GM12872 (cell line): ENCODE measurements around the gene CCNG2.

Experiments
- CTCF ChIP-seq: IDR thresholded peaks from 3 replicates; pipeline ENCODE4 v1.5.1; 2011; ENCODE audit warnings: low read depth, mild to moderate bottlenecking, low read length, moderate library complexity; ENCODE audit not compliant: insufficient read depth

CCNG2 gene

DNA sequence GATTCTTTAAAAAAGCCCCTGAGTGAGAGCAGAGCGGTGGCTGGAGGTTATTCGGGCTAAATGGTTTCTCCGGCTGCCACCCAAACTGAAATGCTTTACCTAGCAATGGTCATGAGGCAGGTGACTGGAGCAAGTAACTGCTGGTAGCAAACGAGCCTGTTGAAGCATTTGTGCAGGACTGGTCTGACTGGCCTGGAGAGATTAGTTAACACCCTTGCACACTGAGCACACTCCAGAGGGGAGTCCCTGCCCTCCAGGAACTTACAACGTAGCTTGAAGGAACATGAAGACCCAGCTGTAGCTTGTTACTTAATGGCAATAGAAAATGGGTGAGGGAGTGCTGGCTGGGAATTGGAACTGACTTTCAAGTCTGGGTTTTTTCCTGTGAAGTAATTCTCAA is 40.4 kb downstream of the CCNG2 start:
- TF ChIP-seq CTCF = no peak

GRCh38 chr4:77197831-77198230 is 40.8 kb downstream of the CCNG2 start:
- no peak for TF ChIP-seq CTCF

DNA sequence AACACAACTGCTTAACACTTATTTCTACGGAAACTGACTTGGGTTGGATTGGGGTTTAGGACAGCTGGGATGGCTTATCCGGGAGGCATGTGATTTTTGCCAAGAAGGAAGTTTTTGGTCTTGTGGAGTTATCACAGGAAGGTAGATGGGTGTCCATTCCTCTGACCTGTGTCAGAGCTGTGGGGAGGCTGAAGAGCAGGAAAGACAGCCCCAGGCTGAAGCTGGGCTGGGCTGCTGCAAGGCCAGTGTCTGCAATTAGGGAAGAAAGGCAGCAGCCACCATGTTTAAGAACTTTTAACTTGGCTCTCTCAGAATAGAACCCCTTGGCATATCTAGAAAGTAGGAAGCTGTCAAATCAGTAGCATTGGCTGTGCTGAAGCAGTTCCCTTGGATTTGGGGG is 42.3 kb downstream of the CCNG2 start:
- TF ChIP-seq CTCF = no peak

- TF ChIP-seq CTCF = no peak
These were observed 42.7 kb downstream of the CCNG2 start for GRCh38 chr4:77199701-77200100.

GRCh38 chr4:77201343-77201742 is 44.3 kb downstream of the CCNG2 start:
- no peak for TF ChIP-seq CTCF

DNA sequence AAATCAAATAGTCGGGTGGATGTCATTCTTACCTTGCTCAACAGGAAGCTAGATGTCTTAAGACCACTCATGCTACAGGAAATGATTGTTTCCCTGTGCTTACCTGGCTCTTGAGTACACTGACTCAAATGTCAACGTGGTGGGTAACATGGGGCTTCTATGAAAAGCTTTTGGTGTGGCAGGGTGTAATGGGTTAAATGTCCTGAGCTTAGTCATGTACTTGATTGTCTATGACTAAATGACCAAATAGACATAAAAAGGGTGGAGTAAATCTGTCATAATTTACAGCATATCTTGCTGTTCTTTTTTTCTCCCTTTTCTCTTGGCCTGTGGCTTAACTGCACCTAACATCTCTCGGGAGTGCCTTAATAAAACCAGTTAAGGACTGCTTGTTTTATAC is 44.9 kb downstream of the CCNG2 start:
- no peak for TF ChIP-seq CTCF

DNA sequence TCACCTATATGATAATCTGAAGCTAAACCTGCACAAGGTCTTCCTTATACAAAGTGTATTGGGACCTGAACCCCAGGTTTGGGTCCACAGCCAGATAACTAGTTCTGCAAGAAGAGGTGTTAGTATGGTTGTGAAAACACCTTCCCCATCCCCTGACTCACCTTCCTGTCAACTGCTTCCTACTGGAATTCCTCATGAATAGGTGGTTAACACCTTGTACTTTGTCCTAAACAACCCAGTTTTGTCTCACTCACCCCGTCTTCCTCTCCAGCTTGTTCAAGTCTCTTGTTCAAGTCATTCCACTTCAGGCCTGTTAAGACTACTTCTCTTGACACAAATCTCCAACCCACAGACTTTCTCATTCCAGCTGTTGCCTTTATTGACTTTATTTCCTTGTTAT is 45.5 kb downstream of the CCNG2 start:
- TF ChIP-seq CTCF = no peak
